Activated T-cell treated with anti-CD3 and anti-CD28 coated beads for 48 hours (primary cell): ENCODE data around the gene AHCYL2.
"Not testable (repeated sequence)": the region's sequence is repeated elsewhere in the genome, so short reads cannot be mapped to it uniquely, and the experiment has no call there.

ENCODE experiments used
- DNase-seq: peaks from one replicate; pipeline ENCODE4 v3.0.0-alpha.2; 2020; ENCODE audit warnings: low read depth

The AHCYL2 gene

GRCh38 chr7:129385116-129385515 is 160.3 kb downstream of the AHCYL2 start:
- DNase-seq, result no peak

- no peak for DNase-seq
Measured at GRCh38 chr7:129385598-129385997, 160.8 kb downstream of the AHCYL2 start.

GRCh38 chr7:129386506-129386905 is 161.7 kb downstream of the AHCYL2 start:
- DNase-seq, result no peak

- DNase-seq, result no peak
Measured at GRCh38 chr7:129387537-129387936, 162.7 kb downstream of the AHCYL2 start.

GRCh38 chr7:129388333-129389098 is 163.7 kb downstream of the AHCYL2 start:
- DNase-seq, result no peak

- no peak for DNase-seq
Measured at GRCh38 chr7:129389829-129390228, 165.0 kb downstream of the AHCYL2 start.

- no peak for DNase-seq
Measured at GRCh38 chr7:129390314-129390713, 165.5 kb downstream of the AHCYL2 start.

GRCh38 chr7:129391546-129392171 is 166.8 kb downstream of the AHCYL2 start:
- DNase-seq, result no peak

GRCh38 chr7:129393255-129393654 is 168.4 kb downstream of the AHCYL2 start:
- DNase-seq, result no peak

GRCh38 chr7:129394101-129394500 is 169.3 kb downstream of the AHCYL2 start:
- no peak for DNase-seq

GRCh38 chr7:129394982-129395914 is 170.4 kb downstream of the AHCYL2 start:
- no peak for DNase-seq

GRCh38 chr7:129401228-129401966 is 176.6 kb downstream of the AHCYL2 start:
- no peak for DNase-seq

- peak; percentile 2 for DNase-seq
Measured at GRCh38 chr7:129401967-129402860, 177.4 kb downstream of the AHCYL2 start.

GRCh38 chr7:129405527-129405926 is 180.7 kb downstream of the AHCYL2 start:
- no peak for DNase-seq

- not testable (repeated sequence) for DNase-seq
Measured at GRCh38 chr7:129410238-129410637, 185.4 kb downstream of the AHCYL2 start.

GRCh38 chr7:129412501-129412900 is 187.7 kb downstream of the AHCYL2 start:
- no peak for DNase-seq

GRCh38 chr7:129417073-129417472 is 192.2 kb downstream of the AHCYL2 start:
- no peak for DNase-seq

GRCh38 chr7:129421717-129422250 is 197.0 kb downstream of the AHCYL2 start:
- DNase-seq, result no peak

- DNase-seq, result no peak
Measured at GRCh38 chr7:129422727-129423126, 197.9 kb downstream of the AHCYL2 start.

GRCh38 chr7:129423700-129424410 is 199.0 kb downstream of the AHCYL2 start:
- DNase-seq, result no peak
